Mononuclear cell (primary cell): ENCODE measurements around the gene PCDHGA12. TPM values are rescaled to one million over a fixed set of nuclear protein-coding genes. Genes with fewer than 3 reads are reported as not detected.
"Not testable (repeated sequence)": the region's sequence is repeated elsewhere in the genome, so short reads cannot be mapped to it uniquely, and the experiment has no call there.

Source experiments
- H3K27me3 ChIP-seq: 2 replicates; pipeline ENCODE4 v1.6.0; 2011; ENCODE audit warnings: low read length, control low read depth; ENCODE audit not compliant: insufficient read depth
- H3K4me1 ChIP-seq: 2 replicates; pipeline ENCODE4 v1.5.1; 2011; ENCODE audit warnings: mild to moderate bottlenecking, low read length, control low read depth; ENCODE audit not compliant: insufficient read depth
- H3K4me3 ChIP-seq: 2 replicates; pipeline ENCODE4 v1.5.1; 2011; ENCODE audit warnings: mild to moderate bottlenecking, low read length, moderate library complexity
- H3K9me3 ChIP-seq: 2 replicates; pipeline ENCODE4 v1.5.1; 2011; ENCODE audit warnings: low read depth, mild to moderate bottlenecking, control low read depth, low read length
- total RNA-seq: library from RNA; depleted of rRNA; stranded (reverse); fragments of >200 nt; gene quantifications from one replicate; pipeline ENCODE4 v1.2.3, GENCODE V29; 2012

The PCDHGA12 gene
- total RNA-seq = 0.10 TPM

DNA sequence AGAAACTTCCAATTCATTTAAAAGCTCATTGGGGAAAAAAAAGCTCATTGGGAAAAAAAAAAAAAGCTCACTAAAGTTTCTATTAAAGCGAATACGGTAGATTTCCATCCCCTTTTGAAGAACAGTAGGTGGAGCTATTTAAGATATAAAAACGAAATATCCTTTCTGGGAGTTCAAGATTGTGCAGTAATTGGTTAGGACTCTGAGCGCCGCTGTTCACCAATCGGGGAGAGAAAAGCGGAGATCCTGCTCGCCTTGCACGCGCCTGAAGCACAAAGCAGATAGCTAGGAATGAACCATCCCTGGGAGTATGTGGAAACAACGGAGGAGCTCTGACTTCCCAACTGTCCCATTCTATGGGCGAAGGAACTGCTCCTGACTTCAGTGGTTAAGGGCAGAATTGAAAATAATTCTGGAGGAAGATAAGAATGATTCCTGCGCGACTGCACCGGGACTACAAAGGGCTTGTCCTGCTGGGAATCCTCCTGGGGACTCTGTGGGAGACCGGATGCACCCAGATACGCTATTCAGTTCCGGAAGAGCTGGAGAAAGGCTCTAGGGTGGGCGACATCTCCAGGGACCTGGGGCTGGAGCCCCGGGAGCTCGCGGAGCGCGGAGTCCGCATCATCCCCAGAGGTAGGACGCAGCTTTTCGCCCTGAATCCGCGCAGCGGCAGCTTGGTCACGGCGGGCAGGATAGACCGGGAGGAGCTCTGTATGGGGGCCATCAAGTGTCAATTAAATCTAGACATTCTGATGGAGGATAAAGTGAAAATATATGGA is at the start of gene PCDHGA12:
Gene PCDHGA12 (plus strand): TSS at position 176 of the 782 bp plus-strand sequence. CDS start 253 bp downstream, at position 429.
- H3K27me3 ChIP-seq = peaks cover 89% of the 10 kb centered on the region
- peaks cover 12% of the 10 kb centered on the region for H3K4me1 ChIP-seq
- H3K9me3 ChIP-seq = no peaks in the 10 kb centered on the region
- H3K4me3 ChIP-seq = no peak within 1 kb of the TSS

DNA sequence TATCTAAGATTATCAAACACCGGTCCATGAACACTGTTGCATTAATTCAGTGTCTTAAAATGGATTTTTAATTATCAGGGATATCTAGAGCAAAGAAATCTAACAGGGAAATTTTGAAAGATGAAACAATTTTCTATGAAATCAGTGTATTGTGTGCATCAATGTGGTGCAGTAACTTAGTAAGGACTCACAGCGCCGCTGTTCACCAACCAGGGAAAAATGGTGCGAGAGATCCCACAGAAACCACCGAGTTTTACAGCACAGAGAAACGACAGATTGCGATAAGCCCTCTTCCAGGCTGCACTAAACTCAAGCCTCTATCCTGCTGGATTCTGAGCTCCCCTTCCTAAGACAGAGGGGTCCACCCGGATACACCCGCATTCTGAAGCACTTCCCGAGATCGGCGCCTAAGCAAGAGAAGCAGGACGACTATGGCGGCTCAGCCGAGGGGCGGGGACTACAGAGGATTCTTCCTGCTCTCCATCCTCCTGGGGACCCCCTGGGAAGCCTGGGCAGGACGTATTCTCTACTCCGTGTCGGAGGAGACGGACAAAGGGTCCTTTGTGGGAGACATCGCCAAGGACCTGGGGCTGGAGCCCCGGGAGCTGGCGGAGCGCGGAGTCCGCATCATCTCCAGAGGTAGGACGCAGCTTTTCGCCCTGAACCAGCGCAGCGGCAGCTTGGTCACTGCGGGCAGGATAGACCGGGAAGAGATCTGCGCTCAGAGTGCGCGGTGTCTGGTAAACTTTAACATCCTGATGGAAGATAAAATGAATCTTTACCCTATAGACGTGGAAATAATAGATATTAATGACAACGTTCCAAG is 47.6 kb upstream of the PCDHGA12 start, which contains the start of gene PCDHGA7:
Gene PCDHGA7 (plus strand): TSS at position 274 of the 826 bp plus-strand sequence. CDS start 158 bp downstream, at position 432.
- Histone ChIP-seq H3K4me3 (peak within 1 kb of the TSS; percentile 7), H3K9me3 (peaks cover 8% of the 10 kb centered on the region), H3K27me3 (peaks cover 83% of the 10 kb centered on the region), H3K4me1 (no peaks in the 10 kb centered on the region)

DNA sequence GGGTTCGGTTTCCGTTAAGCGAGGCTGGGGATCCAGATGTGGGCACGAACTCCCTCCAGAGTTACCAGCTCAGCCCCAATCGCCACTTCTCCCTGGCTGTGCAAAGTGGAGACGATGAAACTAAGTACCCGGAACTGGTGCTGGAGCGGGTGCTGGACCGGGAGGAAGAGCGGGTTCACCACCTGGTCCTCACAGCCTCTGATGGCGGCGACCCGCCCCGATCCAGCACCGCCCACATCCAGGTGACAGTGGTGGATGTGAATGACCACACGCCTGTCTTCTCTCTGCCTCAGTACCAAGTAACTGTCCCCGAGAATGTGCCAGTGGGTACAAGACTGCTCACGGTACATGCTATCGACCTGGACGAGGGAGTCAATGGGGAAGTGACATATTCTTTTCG is 47.0 kb upstream of the PCDHGA12 start:
- no peak overlapping the region for H3K4me3 ChIP-seq
- H3K9me3 ChIP-seq = peaks cover 8% of the 10 kb centered on the region
- H3K27me3 ChIP-seq = peaks cover 84% of the 10 kb centered on the region
- no peaks in the 10 kb centered on the region for H3K4me1 ChIP-seq

DNA sequence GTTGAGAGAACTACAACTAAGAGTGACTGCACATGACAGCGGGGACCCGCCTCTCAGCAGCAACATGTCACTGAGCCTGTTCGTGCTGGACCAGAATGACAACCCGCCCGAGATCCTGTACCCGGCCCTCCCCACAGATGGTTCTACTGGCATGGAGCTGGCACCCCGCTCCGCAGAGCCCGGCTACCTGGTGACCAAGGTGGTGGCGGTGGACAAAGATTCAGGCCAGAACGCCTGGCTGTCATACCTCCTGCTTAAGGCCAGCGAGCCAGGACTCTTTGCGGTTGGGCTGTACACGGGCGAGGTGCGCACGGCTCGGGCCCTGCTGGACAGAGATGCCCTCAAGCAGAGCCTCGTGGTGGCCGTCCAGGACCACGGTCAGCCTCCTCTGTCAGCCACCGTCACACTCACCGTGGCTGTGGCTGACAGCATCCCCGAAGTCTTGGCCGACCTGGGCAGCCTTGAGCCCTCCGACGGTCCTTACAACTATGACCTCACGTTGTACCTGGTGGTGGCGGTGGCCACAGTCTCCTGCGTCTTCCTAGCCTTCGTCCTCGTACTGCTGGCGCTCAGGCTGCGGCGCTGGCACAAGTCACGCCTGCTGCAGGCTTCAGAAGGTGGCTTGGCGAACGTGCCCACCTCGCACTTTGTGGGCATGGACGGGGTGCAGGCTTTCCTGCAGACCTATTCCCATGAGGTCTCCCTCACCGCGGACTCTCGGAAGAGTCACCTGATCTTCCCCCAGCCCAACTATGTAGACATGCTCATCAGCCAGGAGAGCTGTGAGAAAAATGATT is 45.6 kb upstream of the PCDHGA12 start:
- Histone ChIP-seq H3K4me3 (no peak overlapping the region), H3K4me1 (no peaks in the 10 kb centered on the region), H3K27me3 (peaks cover 89% of the 10 kb centered on the region), H3K9me3 (peaks cover 8% of the 10 kb centered on the region)

DNA sequence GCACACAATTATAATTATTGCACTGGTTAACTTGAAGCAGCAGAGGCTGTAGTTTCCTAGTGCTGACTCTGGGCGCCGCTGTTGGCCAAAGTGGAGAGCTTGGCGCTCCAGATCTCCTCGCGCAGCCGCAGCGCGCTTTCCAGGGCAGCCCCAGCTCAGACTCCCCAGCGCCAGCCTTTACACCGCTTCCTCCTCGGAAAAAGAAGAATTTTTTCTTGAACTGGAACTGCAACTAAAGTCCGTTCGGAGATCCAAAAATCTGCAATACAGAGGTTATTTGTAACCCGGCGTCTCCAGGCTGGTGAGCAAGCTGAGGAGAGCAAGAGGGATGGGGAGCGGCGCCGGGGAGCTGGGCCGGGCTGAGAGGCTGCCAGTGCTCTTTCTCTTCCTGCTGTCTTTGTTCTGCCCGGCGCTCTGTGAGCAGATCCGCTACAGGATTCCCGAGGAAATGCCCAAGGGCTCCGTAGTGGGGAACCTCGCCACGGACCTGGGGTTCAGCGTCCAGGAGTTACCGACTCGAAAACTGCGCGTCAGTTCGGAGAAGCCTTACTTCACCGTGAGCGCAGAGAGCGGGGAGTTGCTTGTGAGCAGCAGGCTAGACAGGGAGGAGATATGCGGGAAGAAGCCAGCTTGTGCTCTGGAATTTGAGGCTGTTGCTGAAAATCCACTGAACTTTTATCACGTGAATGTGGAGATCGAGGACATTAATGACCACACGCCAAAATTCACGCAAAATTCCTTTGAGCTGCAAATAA is 42.6 kb upstream of the PCDHGA12 start, which contains the start of gene PCDHGB4:
Gene PCDHGB4 (plus strand): TSS at position 142 of the 755 bp plus-strand sequence. CDS start 187 bp downstream, at position 329.
- peaks cover 91% of the 10 kb centered on the region for H3K27me3 ChIP-seq
- not testable (repeated sequence) for H3K4me3 ChIP-seq, H3K9me3 ChIP-seq, H3K4me1 ChIP-seq

DNA sequence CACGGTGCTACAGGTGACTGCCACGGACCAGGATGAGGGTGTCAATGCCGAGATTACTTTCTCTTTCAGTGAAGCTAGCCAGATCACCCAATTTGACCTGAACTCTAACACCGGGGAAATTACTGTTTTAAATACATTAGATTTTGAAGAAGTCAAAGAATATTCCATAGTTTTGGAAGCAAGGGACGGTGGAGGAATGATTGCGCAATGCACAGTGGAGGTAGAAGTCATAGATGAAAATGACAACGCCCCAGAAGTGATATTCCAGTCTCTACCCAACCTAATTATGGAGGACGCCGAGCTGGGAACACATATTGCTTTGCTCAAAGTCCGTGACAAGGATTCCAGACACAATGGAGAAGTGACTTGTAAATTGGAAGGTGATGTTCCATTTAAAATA is 41.6 kb upstream of the PCDHGA12 start:
- Histone ChIP-seq H3K4me1 (no peaks in the 10 kb centered on the region), H3K9me3 (peaks cover 9% of the 10 kb centered on the region), H3K27me3 (peaks cover 91% of the 10 kb centered on the region), H3K4me3 (no peak overlapping the region)

DNA sequence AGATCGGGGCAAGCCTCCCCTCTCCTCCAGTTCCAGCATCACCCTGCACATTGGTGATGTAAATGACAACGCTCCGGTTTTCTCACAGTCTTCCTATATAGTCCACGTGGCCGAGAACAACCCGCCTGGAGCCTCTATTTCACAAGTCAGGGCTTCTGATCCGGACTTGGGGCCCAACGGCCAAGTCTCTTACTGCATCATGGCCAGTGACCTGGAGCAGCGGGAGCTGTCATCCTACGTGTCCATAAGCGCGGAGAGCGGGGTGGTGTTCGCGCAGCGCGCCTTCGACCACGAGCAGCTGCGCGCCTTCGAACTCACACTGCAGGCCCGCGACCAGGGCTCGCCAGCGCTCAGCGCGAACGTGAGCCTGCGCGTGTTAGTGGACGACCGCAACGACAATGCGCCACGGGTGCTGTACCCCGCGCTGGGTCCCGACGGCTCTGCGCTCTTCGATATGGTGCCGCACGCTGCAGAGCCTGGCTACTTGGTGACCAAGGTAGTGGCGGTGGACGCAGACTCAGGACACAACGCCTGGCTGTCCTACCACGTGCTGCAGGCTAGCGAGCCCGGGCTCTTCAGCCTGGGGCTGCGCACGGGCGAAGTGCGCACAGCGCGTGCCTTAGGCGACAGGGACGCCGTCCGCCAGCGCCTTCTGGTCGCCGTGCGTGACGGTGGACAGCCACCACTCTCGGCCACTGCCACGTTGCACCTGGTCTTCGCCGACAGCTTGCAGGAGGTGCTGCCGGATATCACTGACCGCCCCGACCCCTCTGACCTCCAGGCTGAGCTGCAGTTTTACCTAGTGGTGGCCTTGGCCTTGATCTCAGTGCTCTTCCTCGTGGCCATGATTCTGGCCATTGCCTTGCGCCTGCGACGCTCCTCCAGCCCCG is 40.9 kb upstream of the PCDHGA12 start:
- Histone ChIP-seq H3K4me1 (no peaks in the 10 kb centered on the region), H3K9me3 (peaks cover 12% of the 10 kb centered on the region), H3K4me3 (no peak overlapping the region), H3K27me3 (peaks cover 91% of the 10 kb centered on the region)

DNA sequence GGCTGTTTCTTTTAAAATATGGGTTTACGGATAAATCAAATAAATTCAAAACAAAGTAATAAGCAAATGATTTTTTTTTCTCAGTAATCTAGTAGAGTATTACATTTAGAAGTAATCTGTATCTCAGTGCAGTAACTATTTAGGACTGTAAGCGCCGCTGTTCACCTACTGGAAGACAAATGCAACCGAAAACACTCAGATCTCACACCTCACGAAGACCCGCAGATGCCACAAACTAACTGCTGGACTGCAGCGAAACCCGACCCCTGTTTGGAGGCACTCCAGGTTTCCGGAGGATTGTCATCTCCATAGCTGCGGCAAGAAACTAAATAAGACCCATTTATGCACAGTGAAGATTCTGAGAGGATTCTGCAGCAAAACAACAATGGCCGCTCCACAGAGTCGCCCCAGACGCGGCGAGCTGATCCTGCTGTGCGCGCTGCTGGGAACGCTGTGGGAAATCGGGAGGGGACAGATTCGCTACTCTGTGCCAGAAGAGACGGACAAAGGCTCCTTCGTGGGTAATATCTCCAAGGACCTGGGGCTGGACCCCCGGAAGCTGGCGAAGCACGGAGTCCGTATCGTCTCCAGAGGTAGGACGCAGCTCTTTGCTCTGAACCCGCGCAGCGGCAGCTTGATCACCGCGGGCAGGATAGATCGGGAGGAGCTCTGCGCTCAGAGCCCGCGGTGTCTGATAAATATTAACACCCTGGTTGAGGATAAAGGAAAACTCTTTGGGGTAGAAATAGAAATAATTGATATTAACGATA is 37.7 kb upstream of the PCDHGA12 start, which contains the start of gene PCDHGA8:
Gene PCDHGA8 (plus strand): TSS at position 205 of the 770 bp plus-strand sequence. CDS start 181 bp downstream, at position 386.
- Histone ChIP-seq H3K4me3 (no peak within 1 kb of the TSS), H3K27me3 (peaks cover 89% of the 10 kb centered on the region), H3K9me3 (peaks cover 17% of the 10 kb centered on the region), H3K4me1 (no peaks in the 10 kb centered on the region)

DNA sequence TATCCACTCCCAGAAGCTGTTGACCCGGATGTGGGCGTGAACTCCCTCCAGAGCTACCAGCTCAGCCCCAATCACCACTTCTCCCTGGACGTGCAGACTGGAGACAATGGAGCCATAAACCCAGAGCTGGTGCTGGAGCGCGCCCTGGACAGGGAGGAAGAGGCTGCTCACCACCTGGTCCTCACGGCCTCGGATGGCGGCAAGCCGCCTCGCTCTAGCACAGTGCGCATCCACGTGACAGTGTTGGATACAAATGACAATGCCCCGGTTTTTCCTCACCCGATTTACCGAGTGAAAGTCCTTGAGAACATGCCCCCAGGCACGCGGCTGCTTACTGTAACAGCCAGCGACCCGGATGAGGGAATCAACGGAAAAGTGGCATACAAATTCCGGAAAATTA is 37.0 kb upstream of the PCDHGA12 start:
- no peak overlapping the region for H3K4me3 ChIP-seq
- H3K4me1 ChIP-seq = no peaks in the 10 kb centered on the region
- H3K27me3 ChIP-seq = peaks cover 90% of the 10 kb centered on the region
- peaks cover 17% of the 10 kb centered on the region for H3K9me3 ChIP-seq

DNA sequence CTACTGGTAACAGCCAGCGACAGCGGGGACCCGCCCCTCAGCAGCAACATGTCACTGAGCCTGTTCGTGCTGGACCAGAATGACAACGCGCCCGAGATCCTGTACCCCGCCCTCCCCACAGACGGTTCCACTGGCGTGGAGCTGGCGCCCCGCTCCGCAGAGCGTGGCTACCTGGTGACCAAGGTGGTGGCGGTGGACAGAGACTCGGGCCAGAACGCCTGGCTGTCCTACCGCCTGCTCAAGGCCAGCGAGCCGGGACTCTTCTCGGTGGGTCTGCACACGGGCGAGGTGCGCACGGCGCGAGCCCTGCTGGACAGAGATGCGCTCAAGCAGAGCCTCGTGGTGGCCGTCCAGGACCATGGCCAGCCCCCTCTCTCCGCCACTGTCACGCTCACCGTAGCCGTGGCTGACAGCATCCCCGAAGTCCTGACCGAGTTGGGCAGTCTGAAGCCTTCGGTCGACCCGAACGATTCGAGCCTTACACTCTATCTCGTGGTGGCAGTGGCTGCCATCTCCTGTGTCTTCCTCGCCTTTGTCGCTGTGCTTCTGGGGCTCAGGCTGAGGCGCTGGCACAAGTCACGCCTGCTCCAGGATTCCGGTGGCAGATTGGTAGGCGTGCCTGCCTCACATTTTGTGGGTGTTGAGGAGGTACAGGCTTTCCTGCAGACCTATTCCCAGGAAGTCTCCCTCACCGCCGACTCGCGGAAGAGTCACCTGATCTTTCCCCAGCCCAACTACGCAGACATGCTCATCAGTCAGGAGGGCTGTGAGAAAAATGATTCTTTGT is 35.7 kb upstream of the PCDHGA12 start:
- H3K4me3 ChIP-seq, H3K4me1 ChIP-seq: not testable (repeated sequence)
- Histone ChIP-seq H3K9me3 (peaks cover 17% of the 10 kb centered on the region), H3K27me3 (peaks cover 92% of the 10 kb centered on the region)

DNA sequence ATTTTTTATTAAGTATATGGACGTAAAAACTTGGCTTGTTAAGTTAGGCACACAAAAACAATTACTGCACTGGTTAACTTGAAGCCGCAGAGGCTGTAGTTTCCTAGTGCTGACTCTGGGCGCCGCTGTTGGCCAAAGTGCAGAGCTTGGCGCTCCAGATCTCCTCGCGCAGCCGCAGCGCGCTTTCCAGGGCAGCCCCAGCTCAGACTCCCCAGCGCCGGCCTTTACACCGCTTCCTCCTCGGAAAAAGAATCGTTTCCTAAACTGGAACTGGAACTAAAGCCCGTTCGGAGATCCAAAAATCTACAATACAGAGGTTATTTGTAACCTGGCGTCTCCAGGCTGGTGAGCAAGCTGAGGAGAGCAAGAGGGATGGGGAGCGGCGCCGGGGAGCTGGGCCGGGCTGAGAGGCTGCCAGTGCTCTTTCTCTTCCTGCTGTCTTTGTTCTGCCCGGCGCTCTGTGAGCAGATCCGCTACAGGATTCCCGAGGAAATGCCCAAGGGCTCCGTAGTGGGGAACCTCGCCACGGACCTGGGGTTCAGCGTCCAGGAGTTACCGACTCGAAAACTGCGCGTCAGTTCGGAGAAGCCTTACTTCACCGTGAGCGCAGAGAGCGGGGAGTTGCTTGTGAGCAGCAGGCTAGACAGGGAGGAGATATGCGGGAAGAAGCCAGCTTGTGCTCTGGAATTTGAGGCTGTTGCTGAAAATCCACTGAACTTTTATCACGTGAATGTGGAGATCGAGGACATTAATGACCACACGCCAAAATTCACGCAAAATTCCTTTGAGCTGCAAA is 32.4 kb upstream of the PCDHGA12 start, which contains the start of gene PCDHGB5:
Gene PCDHGB5 (plus strand): TSS at position 192 of the 796 bp plus-strand sequence. CDS start 181 bp downstream, at position 373.
- not testable (repeated sequence) for H3K4me1 ChIP-seq, H3K4me3 ChIP-seq
- peaks cover 15% of the 10 kb centered on the region for H3K9me3 ChIP-seq
- H3K27me3 ChIP-seq = peaks cover 90% of the 10 kb centered on the region
